ENCODE data around the gene C1orf232. TPM values are rescaled to one million over a fixed set of nuclear protein-coding genes. Genes with fewer than 3 reads are reported as not detected.

The C1orf232 gene
- total and polyA plus RNA-seq, 4 donors = not detected

GRCh38 chr1:26155370-26156284, 13.1 kb downstream of the C1orf232 start:
- no peak overlapping the region for H3K4me3 ChIP-seq (ENCODE audit: low read depth in 1 of 3, low read length in 3 of 3)
- H3K27me3 ChIP-seq (ENCODE audit: control insufficient read depth in 4 of 4, insufficient read depth in 4 of 4, low read length in 3 of 4) = peaks cover 0 to 4% (median 0%) of the 10 kb centered on the region in 4 donors
- H3K27ac ChIP-seq (ENCODE audit: low read depth in 1 of 2, low read length in 2 of 2) = no peak overlapping the region
- no peaks in the 10 kb centered on the region for H3K9me3 ChIP-seq (ENCODE audit: control insufficient read depth in 4 of 4, low read length in 3 of 4)
- DNase-seq (ENCODE audit: low spot score) = no peak
- TF ChIP-seq, protein P1, sequence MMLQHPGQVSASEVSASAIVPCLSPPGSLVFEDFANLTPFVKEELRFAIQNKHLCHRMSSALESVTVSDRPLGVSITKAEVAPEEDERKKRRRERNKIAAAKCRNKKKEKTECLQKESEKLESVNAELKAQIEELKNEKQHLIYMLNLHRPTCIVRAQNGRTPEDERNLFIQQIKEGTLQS (IDR thresholded peaks at IDR 0.05) = no peak
- TF ChIP-seq FOXA1 (IDR thresholded peaks at IDR 0.05) (no peak), YY1 (IDR thresholded peaks at IDR 0.05) (no peak), NR2F2 (IDR thresholded peaks at IDR 0.05) (no peak), JUND (IDR thresholded peaks at IDR 0.05) (no peak), TAF1 (conservative IDR thresholded peaks at IDR 0.05) (no peak), REST (IDR thresholded peaks at IDR 0.05) (no peak), RAD21 (IDR thresholded peaks at IDR 0.05) (no peak), HNF4A (conservative IDR thresholded peaks at IDR 0.05) (no peak), GABPA (IDR thresholded peaks at IDR 0.05 in 1 of 2, conservative IDR thresholded peaks at IDR 0.05 in 1 of 2) (no peak), FOXA2 (IDR thresholded peaks at IDR 0.05) (no peak), RXRA (IDR thresholded peaks at IDR 0.05) (no peak), HNF4G (IDR thresholded peaks at IDR 0.05) (no peak), EGR1 (IDR thresholded peaks at IDR 0.05; ENCODE audit: low read depth in 2 of 2) (no peak), ZBTB33 (IDR thresholded peaks at IDR 0.05) (no peak), SP1 (IDR thresholded peaks at IDR 0.05) (no peak)
- TF ChIP-seq, protein P2, sequence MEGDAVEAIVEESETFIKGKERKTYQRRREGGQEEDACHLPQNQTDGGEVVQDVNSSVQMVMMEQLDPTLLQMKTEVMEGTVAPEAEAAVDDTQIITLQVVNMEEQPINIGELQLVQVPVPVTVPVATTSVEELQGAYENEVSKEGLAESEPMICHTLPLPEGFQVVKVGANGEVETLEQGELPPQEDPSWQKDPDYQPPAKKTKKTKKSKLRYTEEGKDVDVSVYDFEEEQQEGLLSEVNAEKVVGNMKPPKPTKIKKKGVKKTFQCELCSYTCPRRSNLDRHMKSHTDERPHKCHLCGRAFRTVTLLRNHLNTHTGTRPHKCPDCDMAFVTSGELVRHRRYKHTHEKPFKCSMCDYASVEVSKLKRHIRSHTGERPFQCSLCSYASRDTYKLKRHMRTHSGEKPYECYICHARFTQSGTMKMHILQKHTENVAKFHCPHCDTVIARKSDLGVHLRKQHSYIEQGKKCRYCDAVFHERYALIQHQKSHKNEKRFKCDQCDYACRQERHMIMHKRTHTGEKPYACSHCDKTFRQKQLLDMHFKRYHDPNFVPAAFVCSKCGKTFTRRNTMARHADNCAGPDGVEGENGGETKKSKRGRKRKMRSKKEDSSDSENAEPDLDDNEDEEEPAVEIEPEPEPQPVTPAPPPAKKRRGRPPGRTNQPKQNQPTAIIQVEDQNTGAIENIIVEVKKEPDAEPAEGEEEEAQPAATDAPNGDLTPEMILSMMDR (IDR thresholded peaks at IDR 0.05; ENCODE audit: low read depth, low read length, missing input control) = no peak
- TF ChIP-seq, protein P3, sequence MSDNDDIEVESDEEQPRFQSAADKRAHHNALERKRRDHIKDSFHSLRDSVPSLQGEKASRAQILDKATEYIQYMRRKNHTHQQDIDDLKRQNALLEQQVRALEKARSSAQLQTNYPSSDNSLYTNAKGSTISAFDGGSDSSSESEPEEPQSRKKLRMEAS (IDR thresholded peaks at IDR 0.05) = no peak
- H3K9ac ChIP-seq (ENCODE audit: low read depth in 1 of 2, low read length in 2 of 2) = no peak overlapping the region
- H3K4me1 ChIP-seq (ENCODE audit: control insufficient read depth in 4 of 4, insufficient read depth in 4 of 4, low read length in 3 of 4) = no peaks in the 10 kb centered on the region
- no peaks in the 10 kb centered on the region for H3K36me3 ChIP-seq (ENCODE audit: control insufficient read depth in 4 of 4, insufficient read depth in 3 of 4, low read depth in 1 of 4, low read length in 3 of 4)
- 60% methylated on average over 21 of the region's 21 CpGs for WGBS

Data from liver (tissue), 9 donors.